H1 (cell line): ENCODE measurements around the gene ARID1B. TPM values are rescaled to one million over a fixed set of nuclear protein-coding genes. Genes with fewer than 3 reads are reported as not detected.

ENCODE experiments used
- polyA plus RNA-seq, 7 experiments: library from polyadenylated mRNA; depleted of rRNA in 3 of 7; stranded (reverse) in 5 of 7; unstranded in 2 of 7; fragments of >200 nt in 5 of 7; fragments of 200-250 nt in 2 of 7; gene quantifications; 1 replicate in 5 of 7; 2 replicates in 1 of 7; 4 replicates in 1 of 7; pipeline versions ENCODE4 v1.2.1 to v1.2.3, GENCODE V29; 2011 to 2013; ENCODE audit warnings: missing spikeins in 2 of 7, mixed read lengths in 2 of 7
- total RNA-seq: library from RNA; stranded (reverse); fragmentation: NEBNext Ultra II Directional; extraction: Animal tissue kit (Norgen Biotek cat#: 25700); gene quantifications from 2 replicates; pipeline ENCODE4 v1.2.1, GENCODE V29; 2021
- TF ChIP-seq, protein P1 (sequence below), 3 experiments: IDR thresholded peaks; 1 replicate in 2 of 3; 2 replicates in 1 of 3; pipeline versions ENCODE4 v1.5.1 to v1.6.1; 2011; ENCODE audit warnings: low read length in 3 of 3, mild to moderate bottlenecking in 3 of 3, inconsistent platforms in 2 of 3, low read depth in 1 of 3, moderate library complexity in 1 of 3; ENCODE audit not compliant: insufficient read depth in 1 of 3; ENCODE audit errors: control extremely low read depth in 1 of 3

ARID1B gene
- total and polyA plus RNA-seq, 2 of the 8 experiments (the other 6 are each of a cell fraction or from before 2014, with no cell fraction given): 24.3 to 70.3 TPM

DNA sequence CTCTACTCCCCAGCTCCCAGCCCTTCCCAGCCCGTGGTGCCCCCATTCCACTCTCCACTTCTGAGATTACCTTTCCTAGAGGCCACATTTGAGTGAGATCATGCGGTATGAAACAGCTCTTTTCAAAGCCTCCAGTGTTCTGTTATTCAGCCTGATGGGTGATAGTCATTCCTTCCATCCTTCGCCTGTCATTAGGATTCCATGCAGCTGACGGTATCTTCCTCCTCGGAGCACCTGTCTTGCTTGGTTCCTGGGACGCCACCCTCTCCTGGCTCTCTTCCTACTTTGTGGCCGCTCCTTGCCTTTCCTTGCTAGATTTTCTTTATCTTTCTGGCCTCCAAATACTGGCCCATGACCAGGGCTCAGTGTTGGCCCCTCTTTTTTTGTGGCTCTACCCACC, 137.0 kb downstream of the ARID1B start (continued):
- TF ChIP-seq, protein P1, sequence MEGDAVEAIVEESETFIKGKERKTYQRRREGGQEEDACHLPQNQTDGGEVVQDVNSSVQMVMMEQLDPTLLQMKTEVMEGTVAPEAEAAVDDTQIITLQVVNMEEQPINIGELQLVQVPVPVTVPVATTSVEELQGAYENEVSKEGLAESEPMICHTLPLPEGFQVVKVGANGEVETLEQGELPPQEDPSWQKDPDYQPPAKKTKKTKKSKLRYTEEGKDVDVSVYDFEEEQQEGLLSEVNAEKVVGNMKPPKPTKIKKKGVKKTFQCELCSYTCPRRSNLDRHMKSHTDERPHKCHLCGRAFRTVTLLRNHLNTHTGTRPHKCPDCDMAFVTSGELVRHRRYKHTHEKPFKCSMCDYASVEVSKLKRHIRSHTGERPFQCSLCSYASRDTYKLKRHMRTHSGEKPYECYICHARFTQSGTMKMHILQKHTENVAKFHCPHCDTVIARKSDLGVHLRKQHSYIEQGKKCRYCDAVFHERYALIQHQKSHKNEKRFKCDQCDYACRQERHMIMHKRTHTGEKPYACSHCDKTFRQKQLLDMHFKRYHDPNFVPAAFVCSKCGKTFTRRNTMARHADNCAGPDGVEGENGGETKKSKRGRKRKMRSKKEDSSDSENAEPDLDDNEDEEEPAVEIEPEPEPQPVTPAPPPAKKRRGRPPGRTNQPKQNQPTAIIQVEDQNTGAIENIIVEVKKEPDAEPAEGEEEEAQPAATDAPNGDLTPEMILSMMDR (IDR thresholded peaks at IDR 0.05; ENCODE audit: control extremely low read depth in 1 of 3, insufficient read depth in 1 of 3, low read depth in 1 of 3, low read length in 3 of 3): no peak
